ENCODE measurements around the gene ADRA2A. TPM values are rescaled to one million over a fixed set of nuclear protein-coding genes. Genes with fewer than 3 reads are reported as not detected.

Gene ADRA2A
- total RNA-seq, 1 experiment from 2014 or later: 1.7 TPM

- TF ChIP-seq STAT6 (CRISPR knock-in tag; conservative IDR thresholded peaks at IDR 0.05; ENCODE audit: low read depth): no peak
Observed at GRCh38 chr10:111083222-111084095, 6.6 kb downstream of the ADRA2A start (continued).

- POLR2A ChIA-PET: no interaction called here
- Mint-ChIP-seq H3K27me3 (ENCODE audit: low read depth) (peaks cover 19% of the 10 kb centered on the region), H3K4me3 (no peak overlapping the region), H3K4me1 (peaks cover 12% of the 10 kb centered on the region), H3K9me3 (no peaks in the 10 kb centered on the region), H3K27ac (no peak overlapping the region), H3K36me3 (no peaks in the 10 kb centered on the region)
- DNase-seq (ENCODE audit: low spot score) (no peak), ATAC-seq (no peak)
- TF ChIP-seq ZMAT4 (CRISPR knock-in tag; IDR thresholded peaks at IDR 0.05) (no peak), TCF7 (CRISPR knock-in tag; IDR thresholded peaks at IDR 0.05; ENCODE audit: low read depth) (no peak), NR2C2 (CRISPR knock-in tag; IDR thresholded peaks at IDR 0.05) (no peak), USF1 (CRISPR knock-in tag; IDR thresholded peaks at IDR 0.05) (no peak), ZNF263 (CRISPR knock-in tag; IDR thresholded peaks at IDR 0.05; ENCODE audit: low read depth) (no peak), ZNF423 (CRISPR knock-in tag; IDR thresholded peaks at IDR 0.05) (no peak), ZNF317 (CRISPR knock-in tag; IDR thresholded peaks at IDR 0.05; ENCODE audit: borderline replicate concordance, low read depth) (no peak), TEAD1 (CRISPR knock-in tag; IDR thresholded peaks at IDR 0.05) (no peak), SMAD4 (CRISPR knock-in tag; IDR thresholded peaks at IDR 0.05) (no peak), USF2 (CRISPR knock-in tag; IDR thresholded peaks at IDR 0.05) (no peak)
- CTCF ChIA-PET: no interaction called here
Observed at GRCh38 chr10:111084366-111085255, 7.8 kb downstream of the ADRA2A start.

- ChIA-PET POLR2A (no interaction called here), CTCF (no interaction called here)
- DNase-seq (ENCODE audit: low spot score) (no peak), ATAC-seq (no peak)
- TF ChIP-seq ZNF281 (CRISPR knock-in tag; IDR thresholded peaks at IDR 0.05) (no peak), ETV6 (CRISPR knock-in tag; IDR thresholded peaks at IDR 0.05) (no peak), CREM (CRISPR knock-in tag; IDR thresholded peaks at IDR 0.05) (no peak), AFF4 (CRISPR knock-in tag; IDR thresholded peaks at IDR 0.05; ENCODE audit: borderline replicate concordance) (no peak), USF1 (CRISPR knock-in tag; IDR thresholded peaks at IDR 0.05) (no peak)
- no peak overlapping the region for H3K4me3 Mint-ChIP-seq
- peaks cover 12% of the 10 kb centered on the region for H3K4me1 Mint-ChIP-seq
- H3K9me3 Mint-ChIP-seq: no peaks in the 10 kb centered on the region
- no peak overlapping the region for H3K27ac Mint-ChIP-seq
- H3K27me3 Mint-ChIP-seq (ENCODE audit: low read depth): peaks cover 10% of the 10 kb centered on the region
- H3K36me3 Mint-ChIP-seq: no peaks in the 10 kb centered on the region
Observed at GRCh38 chr10:111085690-111086353, 9.0 kb downstream of the ADRA2A start.
